HG02678 (cell line): ENCODE data around the gene HOMER1.

Experiments
- ATAC-seq: cut with Tn5 transposase; IDR thresholded peaks from one replicate; pipeline ENCODE4 v1.9.1; 2021; ENCODE audit warnings: mild to moderate bottlenecking, moderate library complexity; ENCODE audit not compliant: unreplicated experiment

Gene HOMER1

DNA sequence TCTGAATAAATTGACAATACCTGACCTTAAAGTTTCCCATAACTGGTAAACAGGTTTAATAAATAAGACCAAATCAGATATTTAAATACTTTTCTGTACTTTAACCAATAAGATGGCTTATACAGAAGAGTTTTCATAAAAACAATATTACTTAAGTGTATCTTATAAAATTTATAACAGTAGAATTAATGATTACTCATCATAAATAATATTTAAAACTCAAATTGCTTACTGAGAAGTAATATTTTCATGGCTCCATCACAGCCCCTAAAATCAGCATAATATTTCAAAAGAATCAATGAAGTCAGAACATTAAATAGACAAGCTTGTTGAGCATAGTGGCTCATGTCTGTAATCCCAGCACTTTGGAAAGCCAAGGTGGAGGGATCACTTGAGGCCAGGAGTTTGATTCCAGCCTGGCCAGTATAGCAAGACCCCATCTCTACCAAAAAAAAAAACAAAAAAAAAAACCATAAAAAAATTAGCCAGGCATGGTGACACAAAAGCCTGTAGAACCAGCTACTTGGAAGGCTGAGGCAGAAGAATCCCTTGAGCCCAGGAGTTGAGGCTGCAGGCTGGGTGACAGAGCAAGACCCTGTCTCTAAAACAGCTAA lies 23.5 kb downstream of the HOMER1 start:
- no peak for ATAC-seq

DNA sequence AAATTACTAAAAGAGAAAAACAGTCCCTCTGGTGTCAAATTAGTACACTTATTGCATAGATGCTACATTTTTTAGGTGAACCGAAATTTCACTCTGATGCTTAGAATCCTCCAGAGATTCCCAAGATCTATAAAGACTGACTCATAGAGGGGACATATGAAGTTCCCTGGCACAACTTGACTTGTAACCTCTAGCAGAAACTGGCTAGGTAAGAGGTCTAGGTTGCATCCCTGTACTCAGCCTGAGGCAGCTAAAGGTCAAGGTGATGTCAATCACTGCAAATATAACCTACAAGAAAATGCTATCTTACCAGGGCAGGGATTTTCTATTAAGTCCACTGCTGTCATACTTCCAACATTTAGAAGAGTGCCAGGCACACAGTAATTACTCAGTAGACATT lies 24.2 kb downstream of the HOMER1 start:
- no peak for ATAC-seq

DNA sequence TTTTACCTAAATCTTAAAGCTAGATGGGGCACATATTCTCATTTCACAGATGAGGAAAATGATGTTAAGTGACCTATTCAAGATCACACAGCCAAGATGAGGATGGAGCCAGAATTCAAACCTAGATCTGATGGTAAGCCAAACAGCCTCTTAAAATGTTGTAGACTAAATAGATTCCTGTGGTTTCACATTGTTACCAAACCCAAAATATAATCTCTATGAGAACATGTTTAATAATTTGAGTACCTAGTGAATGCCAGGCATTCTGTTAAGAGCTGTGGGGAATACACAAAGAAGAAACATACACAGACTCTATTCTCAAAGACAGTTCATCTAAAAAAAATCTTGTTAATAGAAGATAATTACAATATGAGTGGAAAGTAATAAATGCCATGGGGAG lies 25.2 kb downstream of the HOMER1 start:
- ATAC-seq: no peak

DNA sequence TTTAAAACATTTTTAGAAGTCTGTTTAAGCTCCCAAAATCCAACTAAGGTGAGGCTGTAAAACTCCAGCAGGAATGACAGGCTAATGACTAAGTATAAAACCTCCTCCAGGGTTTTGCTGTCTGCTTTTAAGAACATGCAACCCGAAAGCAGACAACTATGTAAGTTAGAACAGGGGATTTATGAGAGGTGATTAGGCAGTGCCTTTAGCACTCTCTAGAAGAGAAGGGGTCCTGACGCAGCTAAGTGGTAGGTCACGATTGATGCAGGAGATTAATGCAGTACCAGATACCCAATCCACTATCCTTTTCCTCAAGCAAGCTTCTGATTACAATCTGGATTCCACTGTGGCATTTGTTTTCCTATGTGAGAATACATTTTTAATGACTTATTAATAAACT lies 25.9 kb downstream of the HOMER1 start:
- no peak for ATAC-seq

DNA sequence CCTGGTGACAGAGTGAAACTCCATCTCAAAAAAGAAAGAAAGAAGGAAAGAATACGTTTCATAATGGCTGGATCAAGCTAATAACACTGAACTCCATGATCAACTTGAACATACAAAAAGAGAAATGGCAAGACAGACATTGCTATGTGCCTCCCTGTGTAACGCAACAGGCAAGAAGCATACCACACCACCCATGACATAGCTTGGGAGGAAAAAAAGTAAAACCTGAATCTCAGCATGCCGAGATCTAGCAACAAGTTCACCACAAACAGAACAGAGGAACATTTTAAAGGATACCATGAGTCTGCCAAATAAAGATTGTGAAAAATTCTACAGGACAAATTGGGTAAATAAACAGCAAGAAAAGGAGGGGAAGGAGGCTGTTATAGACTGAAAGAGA lies 26.7 kb downstream of the HOMER1 start:
- no peak for ATAC-seq

DNA sequence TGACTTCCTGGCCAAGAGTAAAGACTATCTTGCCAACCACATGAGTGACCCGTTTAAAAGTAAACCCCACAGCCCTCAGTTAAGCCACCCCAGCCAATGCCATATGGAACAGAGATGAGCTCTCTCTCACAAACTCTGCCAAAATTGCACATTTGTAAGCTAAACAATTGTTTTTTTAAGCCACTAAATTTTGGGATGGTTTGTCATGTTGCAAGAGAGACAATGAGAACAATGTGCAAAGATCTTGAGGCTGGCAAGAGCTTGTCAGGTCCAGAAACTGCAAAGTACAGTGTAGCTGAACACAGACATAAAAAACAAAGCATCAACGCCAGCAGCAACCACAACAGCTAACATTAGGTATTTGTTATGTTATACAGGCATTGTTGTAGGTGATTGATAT lies 27.8 kb downstream of the HOMER1 start:
- no peak for ATAC-seq

DNA sequence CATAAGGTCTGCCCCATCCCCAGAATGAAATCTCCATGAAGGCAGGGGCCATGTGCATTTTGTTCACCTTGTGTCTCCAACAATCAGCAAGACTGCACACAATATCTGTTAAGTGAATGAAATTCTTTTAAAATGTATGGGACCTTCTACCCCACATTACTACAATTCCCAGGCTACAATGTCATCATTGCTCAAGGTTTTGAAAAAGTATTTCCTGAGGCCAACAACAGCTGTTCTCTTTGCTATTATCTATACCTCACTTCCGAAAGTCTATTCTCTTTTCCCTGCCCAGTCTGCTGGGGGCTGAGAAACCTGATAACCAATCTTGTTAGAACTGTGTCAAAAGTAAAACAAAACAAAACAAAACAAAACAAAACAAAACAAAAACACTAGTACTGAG lies 29.2 kb downstream of the HOMER1 start:
- ATAC-seq: no peak

DNA sequence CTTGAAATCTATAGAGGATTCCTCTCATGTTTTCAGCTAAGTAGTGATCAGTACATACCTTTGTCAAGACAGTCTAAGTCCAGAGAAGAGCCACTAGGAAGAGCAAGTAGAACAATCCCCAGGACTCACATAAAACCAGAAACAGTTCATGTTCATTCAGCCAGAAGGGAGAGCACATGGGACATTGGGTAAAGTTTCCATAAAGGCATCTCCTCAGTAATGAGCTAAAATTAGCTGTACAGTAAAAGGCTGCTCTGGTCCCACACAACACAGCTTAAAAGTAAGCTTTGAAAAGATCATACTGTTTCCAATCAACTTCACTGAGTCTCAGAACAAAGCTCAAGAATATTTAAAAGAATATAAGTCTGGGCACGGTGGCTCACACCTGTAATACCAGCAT lies 32.4 kb downstream of the HOMER1 start:
- ATAC-seq: no peak

DNA sequence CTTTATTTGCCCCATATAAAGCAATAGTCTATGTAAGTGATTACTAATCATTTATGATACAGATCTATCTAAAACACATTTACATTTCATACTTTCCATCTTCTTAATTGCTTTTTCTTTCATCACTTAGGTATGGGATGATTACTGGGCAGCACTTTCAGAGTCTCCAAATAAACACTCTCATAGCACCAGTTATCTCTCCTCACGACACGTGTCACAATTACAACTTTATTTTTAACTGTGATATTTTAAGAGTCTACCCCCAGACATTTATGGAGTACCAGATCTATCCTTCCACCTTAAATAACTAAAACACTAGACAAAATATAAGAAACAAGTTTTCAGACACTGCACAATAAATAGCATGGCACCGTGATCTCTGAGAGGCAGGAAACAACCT lies 32.9 kb downstream of the HOMER1 start:
- no peak for ATAC-seq

DNA sequence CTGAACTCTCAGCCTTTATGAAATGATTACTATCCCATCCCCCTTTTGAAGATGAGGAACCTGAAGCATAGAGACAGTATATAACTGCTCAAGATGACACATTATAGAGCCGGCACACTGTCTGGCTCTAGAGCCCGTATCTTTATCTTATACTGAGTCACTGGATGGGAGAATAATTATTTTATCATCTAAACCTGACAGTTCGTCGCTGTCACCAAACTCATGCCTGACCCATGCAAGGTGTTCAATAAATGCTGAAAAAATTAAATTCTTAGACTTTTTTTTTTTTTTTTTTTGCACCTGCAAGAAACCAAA lies 38.8 kb downstream of the HOMER1 start:
- ATAC-seq: no peak

DNA sequence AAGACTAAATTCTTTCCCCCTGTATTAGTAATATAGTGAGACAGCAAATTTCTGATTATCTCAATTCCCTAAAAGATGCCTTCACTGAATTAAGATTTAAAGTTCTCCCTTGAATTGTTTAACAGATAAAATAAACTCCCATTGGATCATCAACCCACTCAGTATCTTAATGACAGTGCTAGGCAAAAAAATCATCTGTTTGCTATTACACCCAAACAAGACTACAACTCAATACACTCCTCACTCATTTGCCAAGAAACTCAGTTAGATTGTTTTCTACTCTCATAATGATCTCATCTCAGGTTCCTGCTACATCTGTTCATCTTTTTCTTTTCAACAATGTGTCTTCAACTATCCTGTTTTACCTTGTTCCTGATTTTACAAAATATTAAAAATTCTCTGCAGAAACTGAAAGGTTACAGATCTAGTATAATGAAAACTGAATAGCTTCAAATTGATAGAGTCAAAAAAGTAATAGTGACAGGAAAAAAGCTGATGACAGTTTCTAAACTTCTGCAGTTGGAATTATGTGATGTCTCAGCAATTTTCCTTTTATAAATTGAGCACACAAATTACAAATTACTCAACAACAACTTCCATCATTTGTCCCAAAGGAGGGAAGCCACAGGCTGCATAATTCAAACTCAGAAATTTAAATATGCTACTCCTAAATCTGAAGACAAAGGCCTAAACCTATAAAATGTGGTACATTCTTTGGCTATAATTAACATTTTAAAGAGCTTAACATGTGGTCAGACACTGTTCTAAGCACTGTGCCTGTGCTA lies 39.4 kb downstream of the HOMER1 start:
- no peak for ATAC-seq

DNA sequence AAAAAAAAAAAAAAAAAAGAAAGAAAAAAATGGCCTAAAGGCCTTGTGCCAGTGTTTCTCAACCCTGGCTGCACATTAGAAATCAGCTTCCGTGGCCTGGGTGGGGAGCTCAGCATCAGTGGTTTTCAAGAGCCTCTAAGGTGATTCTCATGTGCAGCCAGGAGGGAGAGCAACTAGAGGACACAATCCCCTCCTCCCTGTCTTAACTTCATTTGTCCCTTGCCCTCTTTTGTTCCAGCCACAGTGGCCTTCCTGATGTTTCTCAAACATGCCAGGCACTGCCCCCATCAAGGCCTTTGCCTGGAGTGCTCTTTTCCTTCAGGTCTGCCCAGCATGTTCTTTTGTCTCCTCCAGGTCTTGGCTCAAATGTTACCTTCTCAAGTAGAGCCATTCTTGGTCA lies 42.4 kb downstream of the HOMER1 start:
- no peak for ATAC-seq

DNA sequence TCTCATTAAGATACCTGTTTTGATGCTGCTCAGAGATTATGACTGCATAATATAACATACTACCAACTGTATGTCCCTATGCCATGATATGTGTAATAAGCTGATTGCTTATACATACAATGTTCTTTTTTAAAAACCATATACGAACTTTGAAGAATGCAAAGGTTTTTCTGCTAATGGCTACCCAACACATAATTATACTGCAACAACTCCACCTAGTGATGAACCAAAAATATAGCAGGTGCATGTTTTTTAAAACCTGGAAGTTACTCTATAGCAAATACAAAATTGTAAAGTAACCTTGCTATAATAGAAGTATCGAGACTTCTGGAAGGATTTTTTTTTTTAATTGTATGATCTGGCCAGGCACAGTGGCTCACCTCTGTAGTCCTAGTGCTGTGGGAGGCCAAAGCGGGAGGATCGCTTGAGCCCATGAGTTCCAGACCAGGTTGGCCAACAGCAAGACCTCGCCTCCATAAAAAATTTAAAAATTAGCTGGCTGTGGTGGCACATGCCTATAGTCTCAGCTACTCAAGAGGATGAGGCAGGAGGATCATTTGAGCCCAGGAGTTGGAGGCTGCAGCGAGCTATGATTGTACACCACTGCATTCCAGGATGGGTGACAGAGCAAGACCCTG lies 49.1 kb downstream of the HOMER1 start:
- ATAC-seq: no peak

DNA sequence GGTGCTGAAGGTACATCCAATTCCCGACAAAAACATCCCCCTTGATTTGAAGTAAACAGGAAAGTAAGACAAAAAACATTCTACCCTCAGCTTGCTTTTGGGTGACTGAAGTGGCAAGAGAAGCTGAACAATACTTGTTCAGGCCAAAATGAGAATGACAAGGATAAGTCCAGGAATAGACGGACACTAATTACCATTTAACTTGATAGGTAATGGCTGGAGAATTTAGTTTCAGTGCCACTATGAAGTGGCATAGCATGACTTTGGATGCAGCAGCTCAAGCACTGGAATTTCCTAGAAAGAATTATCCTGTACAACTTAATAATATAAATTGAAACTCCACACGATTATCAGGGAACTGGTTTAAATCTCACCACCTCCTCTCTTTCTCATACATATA lies 49.7 kb downstream of the HOMER1 start:
- no peak for ATAC-seq

DNA sequence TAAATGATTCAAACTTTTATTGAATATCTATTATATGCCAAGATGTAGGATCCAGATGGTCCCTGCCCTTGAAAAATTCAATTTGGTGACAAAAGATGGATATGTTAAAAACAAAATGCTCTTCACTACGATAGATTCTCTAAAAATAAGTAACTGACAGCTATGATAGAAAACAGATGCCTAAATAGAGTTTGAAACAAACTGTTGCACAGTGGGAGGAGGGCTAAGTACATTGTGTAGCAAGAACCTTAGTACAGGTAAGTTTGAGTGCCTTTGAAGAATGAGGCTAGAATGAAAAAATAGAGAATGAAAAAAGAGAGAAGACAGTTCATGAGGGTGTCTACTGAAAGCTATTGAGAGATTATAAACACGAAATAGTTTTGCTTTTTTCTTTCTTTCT lies 54.3 kb downstream of the HOMER1 start:
- ATAC-seq: no peak

DNA sequence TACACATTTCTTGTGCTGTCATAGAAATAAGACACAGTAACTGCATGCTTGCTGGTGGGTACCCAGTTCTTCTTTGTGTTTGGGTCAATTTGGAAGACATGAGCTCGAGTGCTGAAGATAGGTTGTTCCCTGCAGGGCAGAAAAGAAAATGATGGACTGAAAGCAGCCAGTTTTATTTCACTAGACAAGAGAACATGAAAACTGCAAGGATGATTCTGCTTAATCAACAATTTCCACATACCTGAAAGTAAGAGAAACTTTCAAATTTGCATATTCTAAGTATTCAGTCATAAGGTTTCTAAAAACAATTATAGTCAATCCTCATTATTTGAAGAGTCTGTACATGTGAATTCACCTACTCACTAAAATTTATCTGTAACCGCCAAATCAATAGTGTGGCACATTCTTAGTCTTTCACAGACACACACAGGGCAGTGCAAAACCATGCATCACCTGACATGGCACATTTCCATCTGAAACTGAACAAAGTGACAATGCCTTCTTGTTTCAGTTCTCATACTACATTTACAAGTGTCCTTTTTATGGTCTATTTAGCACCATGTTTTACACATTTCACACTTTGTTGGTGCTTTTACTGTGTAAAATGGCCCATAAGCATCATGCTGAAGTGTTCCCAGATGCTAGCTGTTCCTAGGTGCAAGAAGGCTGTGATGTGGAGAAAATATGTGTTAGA lies 56.9 kb downstream of the HOMER1 start:
- peak; percentile 81 for ATAC-seq

DNA sequence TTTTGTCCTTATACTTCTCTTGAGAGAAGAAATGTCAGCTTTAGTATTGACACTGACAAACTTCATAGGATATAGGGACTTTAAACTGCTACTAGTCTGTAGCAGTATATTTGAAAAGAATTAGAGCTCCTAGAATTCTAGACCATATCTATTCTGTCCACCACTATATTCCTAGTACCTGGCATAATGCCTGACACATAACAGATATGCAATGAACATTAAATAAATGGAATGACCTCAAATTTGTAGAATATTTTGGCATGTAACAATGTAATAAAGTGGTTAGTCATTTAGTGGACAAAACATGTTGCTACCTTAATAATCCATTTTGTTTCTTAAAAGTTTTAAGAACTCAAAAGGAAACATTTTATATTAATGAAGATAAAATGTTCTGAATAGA lies 57.5 kb downstream of the HOMER1 start:
- ATAC-seq: no peak

DNA sequence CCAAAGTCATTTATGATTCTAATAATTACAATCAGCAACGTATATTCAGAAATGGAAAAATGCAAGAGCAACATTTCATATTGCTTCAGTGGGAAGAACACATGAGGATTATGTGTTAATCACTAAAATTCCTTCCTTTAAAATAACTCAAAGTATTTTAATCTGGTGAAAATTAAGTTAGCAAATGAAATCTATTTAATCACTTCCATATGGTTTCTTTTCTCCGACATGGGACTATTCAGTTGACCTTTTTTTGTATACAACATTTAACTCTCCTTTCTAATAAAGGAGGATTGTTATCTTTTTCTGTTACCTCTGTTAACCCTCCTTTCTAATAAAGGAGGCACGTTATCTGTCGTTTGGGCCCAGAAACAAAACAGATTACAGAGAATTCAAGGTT lies 59.9 kb downstream of the HOMER1 start:
- no peak for ATAC-seq

DNA sequence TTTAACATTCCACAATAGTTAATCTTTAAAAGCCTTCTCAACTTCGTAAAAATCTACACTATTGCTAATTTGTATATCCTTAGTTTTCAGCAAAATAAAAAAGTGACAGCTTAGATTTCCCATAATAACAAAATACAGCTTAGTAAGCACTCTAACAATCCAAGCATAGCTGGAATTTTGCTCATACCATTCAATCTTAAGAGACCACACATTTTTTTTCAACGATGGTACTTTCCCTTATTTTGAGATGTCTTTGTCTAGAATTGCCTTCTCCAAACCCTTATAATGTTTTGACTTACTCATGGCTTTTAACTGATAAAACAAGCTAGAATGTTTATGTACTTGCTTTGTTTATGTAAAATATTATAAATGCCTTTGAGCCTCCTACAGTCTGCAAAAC lies 65.6 kb downstream of the HOMER1 start:
- ATAC-seq: no peak

DNA sequence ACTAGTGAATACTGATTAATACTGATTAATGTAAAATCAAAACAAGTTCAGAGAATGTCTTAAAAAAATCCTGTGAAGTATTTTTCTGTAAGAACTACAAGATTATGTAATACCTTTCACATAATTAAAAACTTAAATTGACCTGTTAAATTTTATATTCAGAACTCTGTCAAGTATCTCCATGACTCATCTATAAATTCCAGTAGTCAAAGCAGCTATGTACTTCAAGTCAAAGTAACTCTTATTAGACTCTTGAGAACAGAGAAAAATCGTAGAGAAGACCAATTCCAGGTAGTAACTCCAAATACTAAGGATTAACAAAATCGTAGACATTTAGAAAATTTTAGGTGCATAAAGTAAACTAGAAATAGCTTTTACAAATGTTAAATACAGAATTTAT lies 77.1 kb downstream of the HOMER1 start:
- ATAC-seq: no peak

DNA sequence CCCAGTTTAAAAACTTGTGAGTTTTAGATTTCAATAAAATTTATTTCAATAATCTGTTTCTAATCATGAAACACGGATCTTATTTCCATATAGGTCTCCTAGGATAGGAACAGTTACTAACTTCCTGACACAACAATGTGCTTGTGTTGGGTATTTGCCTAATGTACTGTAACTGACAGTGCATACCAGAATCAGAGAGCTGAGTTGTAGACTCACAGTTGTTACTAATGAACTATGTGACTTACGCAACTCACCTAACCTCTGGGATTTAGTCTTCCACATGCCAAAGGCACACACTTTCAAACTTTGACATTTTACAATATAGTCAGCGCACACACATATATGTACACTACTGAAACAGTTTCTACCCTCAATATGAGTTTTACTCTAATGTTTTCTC lies 77.7 kb downstream of the HOMER1 start:
- no peak for ATAC-seq

DNA sequence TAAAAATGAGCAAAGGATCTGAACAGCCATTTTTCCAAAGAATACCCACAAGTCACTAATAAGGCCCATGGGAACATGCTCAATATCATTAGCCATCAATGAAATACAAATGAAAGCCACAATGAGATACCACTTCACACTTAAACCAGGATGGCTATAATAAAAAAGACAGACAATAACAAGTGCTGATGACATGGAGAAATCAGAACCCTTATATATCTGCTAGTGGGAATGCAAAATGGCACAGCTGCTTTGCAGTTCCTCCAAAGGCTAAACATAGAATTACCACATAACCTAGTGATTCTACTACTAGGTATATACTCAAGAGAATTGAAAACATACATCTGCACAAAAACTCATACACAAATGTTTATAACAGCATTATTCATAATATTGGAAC lies 83.7 kb downstream of the HOMER1 start:
- ATAC-seq: no peak
